ENCODE measurements around the gene ST8SIA2.

The ST8SIA2 gene

DNA sequence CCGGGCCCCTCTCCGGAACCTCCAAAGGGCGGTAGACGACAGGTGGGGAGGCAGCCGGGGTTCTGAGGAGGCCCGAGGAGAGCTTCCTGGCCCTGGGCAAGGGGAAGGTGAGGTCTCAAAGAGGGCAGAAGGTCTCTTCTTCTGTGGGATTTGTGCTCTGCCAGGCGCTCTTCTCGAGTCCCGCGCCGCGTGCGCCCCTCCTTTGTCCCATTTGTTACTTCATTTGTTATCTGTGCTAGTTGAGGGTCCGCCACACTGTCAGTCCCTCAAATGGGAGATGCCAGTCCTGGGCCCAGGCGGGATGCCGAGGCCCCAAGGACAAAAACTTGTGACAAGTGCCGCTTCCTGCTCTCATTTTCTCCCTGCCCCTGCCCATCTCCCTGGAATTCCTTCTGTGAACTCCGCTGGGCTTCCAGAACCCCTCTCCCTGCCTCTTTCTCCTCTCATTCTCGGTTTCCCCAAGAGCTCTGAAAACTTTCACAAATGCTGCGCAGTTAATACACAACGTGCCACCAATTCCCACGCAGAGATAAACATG lies 1.5 kb downstream of the ST8SIA2 start:
- no peak for DNase-seq

DNA sequence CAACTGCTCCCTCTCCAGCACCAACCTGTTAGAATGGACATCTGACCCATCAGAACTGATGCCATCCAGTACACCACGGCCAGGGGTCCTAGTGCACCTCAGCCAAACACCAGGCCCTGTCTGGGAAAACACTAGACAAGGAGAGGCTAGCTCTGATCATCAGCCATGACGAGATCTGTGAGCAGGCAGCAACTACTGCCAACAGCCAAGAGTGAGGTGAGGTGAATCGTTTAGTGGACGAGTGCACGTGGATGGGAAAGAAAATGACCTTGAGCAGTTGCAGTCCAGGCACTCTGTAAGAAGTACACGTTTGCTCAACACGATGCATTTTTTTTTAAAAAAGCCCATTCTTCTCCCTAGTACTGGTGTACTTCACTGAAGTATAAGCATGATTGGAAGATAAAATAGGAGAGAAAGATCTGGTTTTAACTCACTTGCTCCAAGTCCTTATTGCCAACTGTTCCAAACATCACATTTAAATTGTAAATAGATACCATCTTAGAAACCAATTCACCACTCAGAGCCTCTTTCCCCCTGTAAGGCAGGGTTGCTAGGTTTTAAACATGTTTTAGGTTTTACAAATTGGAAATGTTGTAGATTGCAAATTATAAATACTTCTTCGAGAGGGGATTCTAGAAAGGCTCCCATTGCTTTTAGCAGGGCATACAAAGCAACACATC lies 5.7 kb downstream of the ST8SIA2 start:
- DNase-seq: no peak

DNA sequence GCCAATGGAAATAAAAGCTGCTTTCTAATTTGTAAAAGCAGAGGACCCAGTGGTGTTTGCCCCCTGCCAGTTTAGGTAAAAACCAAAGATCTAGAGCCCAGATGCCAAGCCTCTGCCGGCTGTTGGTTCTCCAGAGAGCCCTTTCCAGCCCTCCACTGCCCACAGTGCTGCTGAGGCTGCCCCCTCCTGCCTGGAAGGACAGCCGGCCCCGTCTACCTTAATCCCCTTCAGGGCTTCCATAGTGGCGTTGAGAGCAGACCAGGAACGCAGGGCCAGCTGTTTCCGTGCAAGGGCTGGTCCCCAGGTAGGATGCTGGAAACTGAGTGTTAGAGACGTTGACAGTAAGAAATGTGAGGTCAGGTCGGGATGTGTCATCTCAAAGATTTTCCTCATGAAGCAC lies 6.9 kb downstream of the ST8SIA2 start:
- no peak for DNase-seq

DNA sequence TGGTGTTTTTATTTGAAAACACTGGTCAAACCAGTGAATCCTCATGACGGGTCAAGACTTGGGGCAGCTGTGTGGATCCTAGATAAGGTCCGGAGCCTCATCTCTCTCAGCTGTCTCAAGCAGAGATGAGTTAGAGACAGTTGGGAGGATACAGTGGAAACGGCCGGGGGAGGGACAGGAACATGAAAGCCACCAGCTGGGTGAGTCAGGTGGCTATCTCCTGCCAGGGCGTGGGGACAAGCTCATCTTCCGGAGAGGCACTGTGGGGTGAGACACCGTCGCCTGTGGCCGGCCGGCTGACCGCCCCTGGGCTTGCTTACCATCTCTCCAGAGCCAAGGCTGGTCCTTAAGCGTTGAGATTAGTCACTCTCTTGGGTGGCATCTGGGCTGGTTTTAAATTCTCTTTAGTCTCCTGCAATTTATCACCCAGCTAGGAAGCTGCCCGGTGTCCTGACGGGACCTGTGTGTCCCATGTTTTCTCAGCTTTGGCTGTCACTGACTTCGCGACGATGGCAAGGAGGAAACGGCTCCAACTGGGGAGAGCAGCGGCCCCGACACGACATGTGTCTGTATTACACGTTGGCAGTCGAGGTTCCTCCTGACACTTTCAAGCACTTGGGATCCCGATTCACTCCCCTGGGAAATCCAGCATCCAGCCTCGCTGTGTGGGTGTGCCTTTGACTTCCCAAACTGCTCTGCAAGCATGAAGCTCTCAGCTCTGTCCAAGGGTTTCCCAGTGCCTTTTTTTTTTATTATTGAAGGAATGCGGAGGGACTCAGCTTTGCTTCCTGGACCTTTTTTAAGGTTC lies 7.5 kb downstream of the ST8SIA2 start:
- DNase-seq: peak; percentile 10

DNA sequence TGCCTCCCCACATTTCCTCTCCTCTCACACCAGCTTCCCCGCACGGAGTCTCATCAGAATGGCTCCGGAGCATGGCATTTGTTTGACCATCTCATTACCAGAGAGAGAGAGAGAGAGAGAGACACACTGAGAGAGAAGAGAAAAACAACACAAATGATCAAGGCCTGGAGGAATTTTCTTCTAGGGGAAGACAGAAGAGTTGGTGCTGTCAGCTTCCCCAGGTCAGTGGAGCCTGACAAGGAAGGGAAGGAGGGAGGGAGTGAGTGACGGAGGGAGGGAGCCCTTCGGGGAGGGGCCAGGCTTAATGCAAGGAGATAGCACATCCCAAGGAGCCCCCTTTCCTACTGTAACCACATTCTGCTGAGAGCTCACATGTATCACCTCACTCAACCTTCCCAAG lies 9.1 kb downstream of the ST8SIA2 start:
- DNase-seq: peak; percentile 7

DNA sequence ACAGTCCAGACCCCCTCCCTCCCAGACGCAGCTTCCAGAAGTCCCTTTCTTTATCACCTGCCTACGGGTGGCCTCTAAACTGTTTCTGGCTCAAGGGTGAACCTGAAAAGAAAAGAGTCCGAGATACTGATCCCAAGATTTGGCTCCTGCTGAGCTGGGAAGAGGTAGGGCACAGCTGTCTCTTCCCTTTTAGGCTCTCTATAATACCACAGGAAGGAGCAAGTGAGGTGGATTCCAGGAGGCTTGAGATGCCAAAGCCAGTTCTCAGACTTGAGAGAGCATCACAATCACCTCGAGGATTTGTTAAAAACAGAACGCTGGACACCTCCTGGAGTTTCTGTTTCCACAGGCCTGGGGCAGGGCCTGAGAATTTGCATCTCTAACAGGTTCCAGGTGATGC lies 12.3 kb downstream of the ST8SIA2 start:
- DNase-seq: no peak

DNA sequence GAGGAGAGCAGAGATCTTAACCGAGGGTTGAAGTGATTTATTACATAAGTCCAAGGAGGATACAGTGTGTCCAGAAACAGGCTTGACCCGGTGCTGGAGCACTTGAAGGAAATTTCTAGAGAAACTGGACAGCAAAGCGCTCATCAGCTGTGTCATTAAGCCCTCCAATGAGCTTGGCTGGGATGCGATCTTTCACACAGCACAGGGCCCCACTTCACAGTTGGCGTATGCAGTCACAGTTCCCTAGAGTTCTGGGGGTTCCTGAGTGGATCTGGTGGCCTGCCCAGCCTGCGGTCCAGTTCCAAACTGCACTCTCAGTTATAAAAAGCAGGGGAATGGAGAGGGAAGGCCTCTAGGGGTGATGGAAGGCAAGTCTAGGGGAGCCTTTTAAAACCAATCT lies 13.6 kb downstream of the ST8SIA2 start:
- no peak for DNase-seq

DNA sequence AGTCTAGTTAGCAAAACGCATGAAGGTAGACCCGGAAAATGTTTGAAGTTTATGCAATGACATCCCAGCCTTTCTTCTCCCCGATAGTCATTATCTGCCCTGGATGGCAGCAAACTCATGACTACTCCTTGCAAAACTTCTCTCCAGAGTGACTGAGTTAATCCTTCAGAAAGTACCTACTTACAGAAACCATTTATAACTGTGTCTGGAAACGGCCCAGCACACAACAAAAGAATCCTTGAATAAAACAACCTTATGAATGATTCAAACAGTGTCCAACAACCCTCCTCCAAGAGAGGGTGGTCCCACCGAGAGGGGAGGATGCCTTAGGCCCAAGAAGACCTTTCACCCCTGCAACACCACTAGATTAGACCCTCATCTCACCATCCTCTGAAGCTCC lies 14.2 kb downstream of the ST8SIA2 start:
- DNase-seq: no peak

DNA sequence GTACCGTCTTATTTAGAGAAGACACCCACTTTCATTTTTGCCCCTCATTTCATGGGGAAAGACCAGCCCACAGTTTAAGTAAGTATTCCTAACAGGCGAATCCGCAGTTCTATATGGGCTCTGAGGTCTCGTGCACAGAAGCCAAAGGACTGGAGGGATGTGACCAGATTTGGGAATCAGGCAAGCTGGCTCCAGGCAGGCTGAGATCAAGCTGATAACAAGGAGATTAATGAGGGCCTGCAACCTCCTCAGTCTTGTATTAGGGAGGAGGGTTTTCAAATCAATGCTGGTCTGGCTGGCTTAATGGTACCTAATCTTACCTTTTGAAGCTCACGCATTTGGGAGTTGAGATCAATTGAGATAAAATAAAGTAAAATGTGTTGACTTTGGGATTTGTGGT lies 15.3 kb downstream of the ST8SIA2 start:
- no peak for DNase-seq

DNA sequence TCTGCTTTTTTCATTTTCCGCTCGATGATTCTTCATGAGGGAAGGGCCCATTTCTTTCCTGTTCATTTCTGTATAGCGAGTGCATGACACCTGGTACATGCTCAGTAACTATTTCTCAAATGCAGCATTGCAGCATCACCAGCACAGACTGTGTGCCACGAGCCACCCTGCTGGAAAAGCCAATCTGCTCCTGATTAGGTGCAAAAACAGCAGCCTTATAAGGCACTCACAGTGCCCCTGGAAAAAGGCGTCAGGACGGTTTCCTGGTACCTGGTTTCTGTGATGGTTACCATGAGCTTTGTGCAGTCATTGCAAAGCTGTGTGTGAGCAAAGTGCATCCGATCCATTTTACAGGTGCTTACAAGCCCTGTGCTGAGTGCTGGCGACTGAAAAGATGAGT lies 15.8 kb downstream of the ST8SIA2 start:
- DNase-seq: no peak

DNA sequence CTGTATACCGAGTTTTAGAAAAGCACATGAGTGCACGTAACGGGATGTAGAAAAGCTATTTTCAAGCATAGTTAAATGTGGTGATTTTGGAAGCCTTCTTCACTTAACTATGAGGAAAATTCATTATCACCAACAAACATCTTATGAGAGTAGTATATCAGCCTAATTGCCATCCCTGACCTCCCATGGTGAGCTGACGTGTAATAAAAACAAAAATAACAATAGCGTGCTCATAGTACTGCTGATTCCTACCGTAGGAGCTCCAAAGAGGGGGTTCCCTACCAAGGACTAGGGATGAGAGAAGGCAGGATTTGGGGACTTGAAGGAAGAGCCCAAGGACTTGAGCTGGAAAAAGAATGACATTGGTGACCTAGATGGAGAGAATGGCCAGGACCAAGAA lies 16.9 kb downstream of the ST8SIA2 start:
- no peak for DNase-seq

DNA sequence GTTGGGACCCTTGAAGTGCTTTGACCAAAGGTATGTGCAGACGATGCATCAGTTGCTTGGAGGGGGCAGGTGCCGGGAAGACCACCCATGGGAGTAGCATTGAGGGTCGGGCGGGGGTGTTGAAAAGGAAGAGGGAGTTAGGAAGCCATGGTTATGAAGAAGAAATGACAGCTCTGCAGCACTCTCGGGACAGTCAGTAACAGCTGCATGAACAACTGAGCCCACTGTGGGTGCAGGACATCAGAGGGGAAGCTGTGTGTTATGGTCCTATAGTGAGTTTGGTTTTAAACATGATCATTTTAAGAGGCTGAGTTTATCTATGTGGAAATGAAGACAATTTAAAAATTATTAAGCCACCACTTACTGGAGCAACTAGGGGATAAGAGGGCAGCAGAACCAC lies 17.6 kb downstream of the ST8SIA2 start:
- no peak for DNase-seq

DNA sequence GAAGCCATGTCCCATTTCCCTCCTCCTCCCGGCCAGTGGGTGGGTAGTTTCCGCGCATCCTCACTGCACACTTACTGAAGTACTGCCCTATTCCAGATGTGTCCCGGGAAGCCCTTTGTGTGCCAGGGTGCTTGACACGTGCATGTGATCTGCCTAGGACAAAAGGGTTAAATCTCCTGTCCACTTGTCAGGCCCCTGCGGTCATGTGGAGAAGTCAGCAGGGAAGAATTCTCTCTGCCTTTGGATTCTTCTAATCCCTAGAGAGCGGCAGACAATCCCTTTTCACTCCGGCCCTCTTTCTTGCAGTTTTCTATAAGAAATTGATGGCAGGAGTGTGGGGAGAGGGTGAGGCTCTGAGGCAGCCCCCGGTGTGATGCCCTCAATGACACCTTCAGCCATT lies 19.8 kb downstream of the ST8SIA2 start:
- no peak for DNase-seq

DNA sequence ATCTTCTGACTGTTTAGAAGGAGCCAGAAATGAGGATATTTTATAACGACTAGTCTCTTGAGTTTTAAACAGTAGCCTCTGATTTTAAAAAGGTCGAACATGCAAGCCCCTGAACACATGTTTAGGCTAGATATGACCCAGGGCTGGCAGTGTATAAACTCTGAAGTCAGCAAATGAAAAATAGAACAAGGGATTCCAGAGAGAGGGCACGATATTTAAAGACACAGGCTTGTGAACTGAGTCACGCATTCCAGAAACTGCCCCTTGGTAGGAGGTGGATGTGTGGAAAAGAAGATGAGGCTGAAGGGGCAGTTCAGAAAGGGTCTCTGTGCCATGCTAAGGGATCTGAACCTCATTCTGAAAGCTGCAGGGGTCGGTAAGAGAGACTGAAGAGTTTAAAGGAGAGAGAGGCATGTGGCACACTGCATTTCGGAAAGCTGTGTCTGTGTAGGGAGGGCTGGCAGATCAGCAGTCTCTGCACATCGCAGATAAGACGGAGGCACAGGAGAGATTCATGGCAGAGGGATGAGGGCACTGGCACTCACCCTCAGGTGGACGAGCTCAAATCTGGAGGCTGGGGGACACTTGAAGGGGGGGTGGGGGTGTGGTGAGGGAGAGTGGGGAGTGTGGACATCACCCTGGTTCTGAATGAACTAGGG lies 22.1 kb downstream of the ST8SIA2 start:
- DNase-seq: no peak

DNA sequence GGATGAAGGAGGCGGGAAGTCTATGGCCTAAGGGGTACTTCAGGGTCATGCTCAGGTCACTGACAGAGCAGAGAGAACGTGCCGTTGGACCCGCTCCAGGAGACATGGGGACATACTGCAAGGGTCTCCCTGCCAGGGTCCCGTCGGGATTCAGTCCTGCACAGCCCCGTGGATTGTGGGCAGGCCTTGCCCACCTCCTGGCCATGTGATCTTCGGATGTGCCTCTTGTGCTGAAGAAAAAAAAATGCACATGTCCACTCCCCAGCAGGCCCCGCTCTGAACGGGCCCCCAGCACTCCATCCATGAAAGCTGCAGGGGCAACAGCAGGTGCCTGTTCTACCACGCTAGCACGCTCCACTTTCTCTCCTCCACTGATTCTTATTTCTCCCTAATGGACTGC lies 22.9 kb downstream of the ST8SIA2 start:
- DNase-seq: no peak

DNA sequence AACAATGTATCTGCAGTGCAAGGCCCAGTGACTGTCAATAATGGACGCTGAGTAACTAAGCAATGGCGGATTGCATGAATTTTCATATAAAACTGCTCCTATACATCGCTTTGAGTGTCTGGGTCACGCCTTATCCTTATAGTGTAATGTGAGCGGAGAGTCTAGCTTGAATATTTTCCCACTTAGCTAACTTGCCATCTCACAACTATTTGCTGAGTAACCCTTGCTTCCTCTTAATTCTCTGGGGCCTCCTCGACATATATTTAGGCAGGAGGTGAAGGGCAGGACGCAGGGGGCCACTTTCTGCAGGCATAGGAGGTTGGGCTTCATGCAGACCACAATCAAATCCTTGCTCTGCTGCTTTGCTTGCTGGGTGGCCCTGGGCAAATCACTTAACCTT lies 24.0 kb downstream of the ST8SIA2 start:
- no peak for DNase-seq

DNA sequence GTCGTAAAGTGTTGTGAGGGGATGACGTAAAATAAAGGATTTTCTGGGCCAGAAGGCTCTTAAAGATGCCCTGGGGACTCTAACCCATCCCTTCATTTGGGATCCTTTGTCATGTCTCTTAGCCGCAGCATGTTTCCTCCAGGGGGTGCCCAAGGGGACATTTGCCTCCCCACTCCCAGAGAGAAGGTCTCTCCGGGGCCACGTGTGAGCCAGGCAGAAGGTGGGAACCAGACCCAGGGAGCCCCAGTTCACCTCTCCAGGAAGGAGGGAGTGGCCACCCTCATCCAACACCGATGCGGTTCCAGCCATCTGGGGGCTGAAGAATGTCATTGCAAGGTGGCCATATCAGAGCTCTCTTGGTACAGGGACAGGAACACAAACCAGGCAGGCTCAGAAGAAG lies 25.2 kb downstream of the ST8SIA2 start:
- no peak for DNase-seq

DNA sequence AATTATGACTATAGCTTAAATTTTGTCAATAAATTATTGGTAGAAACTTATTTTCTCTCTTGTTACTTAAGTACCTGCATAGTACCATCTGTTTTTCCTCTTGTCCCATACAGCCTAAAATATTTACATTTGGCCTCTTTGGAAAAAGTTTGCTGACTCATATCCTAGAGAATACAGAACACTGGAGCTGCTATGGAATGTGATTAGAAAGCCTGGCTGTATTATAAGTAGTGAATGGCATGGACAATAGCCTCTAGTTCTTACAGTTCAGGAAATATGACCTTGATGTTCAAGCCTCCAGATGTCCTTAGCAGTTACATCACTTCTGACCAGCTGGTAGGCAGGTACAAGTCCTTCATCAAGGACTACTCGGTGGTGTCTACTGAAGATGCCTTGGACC lies 28.3 kb downstream of the ST8SIA2 start:
- DNase-seq: no peak

DNA sequence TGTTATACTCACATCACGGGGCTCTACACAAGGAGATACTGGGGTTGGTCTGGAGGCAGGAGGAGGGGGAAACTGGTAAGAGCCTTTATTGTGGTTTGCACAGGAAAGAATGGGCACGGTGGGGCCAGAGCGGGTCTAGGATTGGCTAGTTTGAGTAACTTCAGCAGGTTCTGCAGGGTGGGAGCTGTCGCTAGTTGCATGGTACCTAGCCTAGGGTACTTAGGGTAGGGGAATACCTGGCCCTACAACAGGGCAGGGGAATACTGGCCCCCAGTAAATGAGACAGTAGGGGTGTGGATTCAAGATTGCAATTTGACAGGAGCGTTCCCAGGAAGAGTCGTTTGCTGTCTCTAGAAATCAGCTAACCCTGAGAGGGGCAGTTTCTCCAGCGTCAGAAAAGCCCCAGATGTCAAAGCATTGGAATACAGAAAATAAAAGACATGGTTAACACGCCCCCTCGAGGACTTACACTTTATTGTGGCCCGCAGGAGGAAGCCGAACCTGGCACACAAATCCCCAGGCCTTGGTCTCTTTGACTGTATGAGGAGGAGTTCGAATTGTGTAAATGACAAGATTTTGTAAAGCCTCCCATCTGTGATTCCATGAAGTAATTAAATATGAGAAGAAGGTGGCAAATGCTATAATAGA lies 32.0 kb downstream of the ST8SIA2 start:
- no peak for DNase-seq

DNA sequence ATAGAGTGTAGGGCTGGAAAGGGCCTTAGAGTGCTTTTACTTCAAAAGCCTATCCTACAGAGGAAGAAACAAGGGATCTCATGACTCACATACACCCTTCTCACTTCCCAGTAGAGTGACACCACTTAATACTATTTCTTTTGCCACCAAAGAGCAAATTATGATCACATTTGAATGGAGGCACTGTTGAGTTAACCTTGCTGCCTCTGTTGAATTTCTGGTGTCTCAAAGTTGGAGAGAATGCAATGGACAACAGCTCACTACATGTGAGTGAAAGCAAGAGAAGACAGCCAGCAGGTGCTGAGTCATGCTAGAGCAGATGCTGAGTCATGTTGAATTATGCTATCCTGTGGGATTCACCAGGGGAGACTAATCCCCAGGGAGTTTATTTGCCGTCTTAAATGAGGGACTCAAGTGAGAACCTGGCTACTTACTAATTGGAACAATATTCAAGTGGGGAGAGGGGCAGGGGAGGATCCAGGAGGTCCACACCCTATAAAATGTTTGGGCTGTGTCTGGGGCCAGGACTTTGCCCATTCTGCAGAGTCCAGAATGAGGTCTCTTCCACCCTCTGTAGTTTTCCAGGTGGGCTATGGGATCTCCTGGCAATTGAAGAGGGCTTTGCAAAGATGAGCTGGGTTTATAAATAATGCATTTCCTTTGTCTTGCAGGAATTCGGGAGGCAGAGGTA lies 35.8 kb downstream of the ST8SIA2 start:
- no peak for DNase-seq

DNA sequence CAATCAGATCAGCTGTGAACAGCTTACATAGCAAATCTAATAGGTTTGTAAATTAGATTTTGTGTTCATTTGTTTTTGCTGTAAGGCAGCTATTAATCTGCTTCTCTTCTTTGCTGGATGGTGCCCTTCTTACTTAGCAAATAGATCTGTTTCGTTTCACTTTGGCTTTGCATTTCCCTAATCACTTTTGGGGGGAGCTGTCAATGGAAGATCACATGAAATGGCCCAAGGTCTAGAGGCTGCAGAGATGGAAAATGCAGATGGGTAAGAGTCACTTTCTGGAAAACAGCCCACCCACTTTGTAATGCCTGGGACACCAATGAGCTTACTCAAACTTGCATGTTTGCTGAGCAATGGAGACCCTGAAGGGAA lies 36.4 kb downstream of the ST8SIA2 start:
- no peak for DNase-seq

DNA sequence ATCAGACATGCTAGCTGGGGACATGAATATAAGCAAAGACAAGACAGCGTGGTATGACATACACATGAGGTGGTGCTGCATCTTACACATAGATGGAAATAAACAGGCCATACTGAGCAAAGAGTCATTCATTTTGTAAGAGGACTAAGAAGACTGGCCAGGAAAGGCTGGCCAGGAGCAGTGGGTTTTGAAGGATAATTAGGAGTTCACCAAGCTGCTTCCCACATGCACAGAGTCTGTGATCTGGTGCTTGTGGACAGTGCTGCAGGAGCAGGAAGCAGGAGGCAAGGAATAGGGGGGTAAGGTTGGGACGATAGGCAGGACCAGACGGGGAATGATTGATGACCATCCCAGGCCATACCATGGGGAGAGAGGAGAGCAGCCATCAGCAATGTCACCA lies 41.5 kb downstream of the ST8SIA2 start:
- no peak for DNase-seq

All from right kidney (tissue), 1 donor.